Amniotic stem cell (primary cell): ENCODE results near the gene TNIK.
"Not testable (repeated sequence)": the region's sequence is repeated elsewhere in the genome, so short reads cannot be mapped to it uniquely, and the experiment has no call there.

Experiments used
- DNase-seq: peaks from one replicate; lab custom pipeline; 2025; lab: John Stamatoyannopoulos, UW

TNIK gene

GRCh38 chr3:171384101-171384891 is 75.9 kb downstream of the TNIK start:
- DNase-seq, result no peak

GRCh38 chr3:171383206-171384018 is 76.8 kb downstream of the TNIK start:
- no peak for DNase-seq

GRCh38 chr3:171382347-171382746 is 77.9 kb downstream of the TNIK start:
- not testable (repeated sequence) for DNase-seq

GRCh38 chr3:171380711-171381425 is 79.3 kb downstream of the TNIK start:
- no peak for DNase-seq

GRCh38 chr3:171379961-171380483 is 80.2 kb downstream of the TNIK start:
- no peak for DNase-seq

- DNase-seq, result no peak
These were observed 80.9 kb downstream of the TNIK start for GRCh38 chr3:171379281-171379680.

GRCh38 chr3:171378586-171378985 is 81.6 kb downstream of the TNIK start:
- DNase-seq, result no peak

GRCh38 chr3:171377859-171378258 is 82.3 kb downstream of the TNIK start:
- DNase-seq, result no peak

- no peak for DNase-seq
These were observed 83.6 kb downstream of the TNIK start for GRCh38 chr3:171376596-171376947.

GRCh38 chr3:171375666-171376595 is 84.3 kb downstream of the TNIK start:
- DNase-seq, result no peak

GRCh38 chr3:171374661-171375285 is 85.4 kb downstream of the TNIK start:
- peak; percentile 20 for DNase-seq

GRCh38 chr3:171374260-171374659 is 85.9 kb downstream of the TNIK start:
- no peak for DNase-seq

- no peak for DNase-seq
These were observed 86.5 kb downstream of the TNIK start for GRCh38 chr3:171373711-171374110.

GRCh38 chr3:171372694-171373093 is 87.5 kb downstream of the TNIK start:
- DNase-seq, result no peak

GRCh38 chr3:171371354-171371753 is 88.9 kb downstream of the TNIK start:
- no peak for DNase-seq

- no peak for DNase-seq
These were observed 91.0 kb downstream of the TNIK start for GRCh38 chr3:171369156-171369555.

- not testable (repeated sequence) for DNase-seq
These were observed 93.5 kb downstream of the TNIK start for GRCh38 chr3:171366738-171367137.

GRCh38 chr3:171366043-171366442 is 94.2 kb downstream of the TNIK start:
- DNase-seq, result no peak

GRCh38 chr3:171365489-171365888 is 94.7 kb downstream of the TNIK start:
- DNase-seq, result no peak

- DNase-seq, result no peak
These were observed 95.7 kb downstream of the TNIK start for GRCh38 chr3:171364500-171364899.

- no peak for DNase-seq
These were observed 97.0 kb downstream of the TNIK start for GRCh38 chr3:171363202-171363601.
